Stomach (tissue), 9 donors: ENCODE results near the gene ZNF57. TPM values are rescaled to one million over a fixed set of nuclear protein-coding genes. Genes with fewer than 3 reads are reported as not detected.
"Not testable (repeated sequence)": the region's sequence is repeated elsewhere in the genome, so short reads cannot be mapped to it uniquely, and the experiment has no call there.

Source experiments
- DNase-seq, 2 donors: peaks; one replicate each; pipeline versions ENCODE4 v3.0.0 to v3.0.0-alpha.2; 2013 to 2019
- H3K27ac ChIP-seq, 5 donors: fragments of 200-600 bp in 4 of 5; sonication (generic) in 4 of 5; one replicate each; pipeline ENCODE4 v1.5.1; 2013 to 2019; ENCODE audit warnings: mild to moderate bottlenecking in 1 of 5, moderate library complexity in 1 of 5
- H3K27me3 ChIP-seq, 3 donors: fragments of 200-600 bp; sonication (generic); one replicate each; pipeline ENCODE4 v1.5.1; 2017 to 2019; ENCODE audit warnings: mixed run types in 1 of 3
- H3K36me3 ChIP-seq, 4 donors: fragments of 200-600 bp; sonication (generic); 1 replicate in 3 of 4; 2 replicates in 1 of 4; pipeline ENCODE4 v1.5.1; 2016 to 2019
- H3K4me1 ChIP-seq, 4 donors: fragments of 200-600 bp; sonication (generic); one replicate each; pipeline ENCODE4 v1.5.1; 2016 to 2019
- H3K4me3 ChIP-seq, 4 donors: fragments of 200-600 bp; sonication (generic) in 3 of 4; one replicate each; pipeline ENCODE4 v1.5.1; 2016 to 2019; ENCODE audit warnings: mild to moderate bottlenecking in 1 of 4
- H3K9me3 ChIP-seq, 4 donors: fragments of 200-600 bp; sonication (generic); one replicate each; pipeline ENCODE4 v1.5.1; 2016 to 2019
- EP300 ChIP-seq: sonication (generic); formaldehyde crosslinking; IDR thresholded peaks from one replicate; pipeline ENCODE4 v1.6.1; 2017; ENCODE audit warnings: antibody characterized with exemption
- POLR2A ChIP-seq, 4 donors: fragments of 450-650 bp; IDR thresholded peaks; one replicate each; pipeline ENCODE4 v1.6.1; 2016; ENCODE audit warnings: antibody characterized with exemption in 4 of 4, control low read depth in 2 of 4, mild to moderate bottlenecking in 1 of 4, moderate library complexity in 1 of 4
- POLR2AphosphoS5 ChIP-seq, 3 donors: sonication (generic); formaldehyde crosslinking; IDR thresholded peaks; one replicate each; pipeline ENCODE4 v1.6.1; 2016; ENCODE audit warnings: antibody characterized with exemption in 3 of 3
- WGBS, 5 donors: extraction: QIAGEN DNeasy Blood & Tissue Kit in 3 of 5; methylation state at CpG; one replicate each; pipeline versions ENCODE4 v1.1.5 to v1.1.7; 2013 to 2018; 5-methylcytosine and 5-hydroxymethylcytosine counted together
- intact Hi-C: fragments of 100-400 bp; cut with DNase I; formaldehyde crosslinking; loops from one replicate; pipeline ENCODE4 v1.15.1; 2023; ENCODE audit warnings: low total_unique reads
- polyA plus RNA-seq, 3 donors: library from polyadenylated mRNA; stranded (reverse); fragments of 200-250 nt; gene quantifications; one replicate each; pipeline ENCODE4 v1.2.3, GENCODE V29; 2013
- total RNA-seq, 5 donors: library from RNA; depleted of rRNA; stranded (reverse); fragments of >200 nt; gene quantifications; one replicate each; pipeline versions ENCODE4 v1.1.0 to v1.2.3, GENCODE V29; 2014 to 2016
- TF ChIP-seq, protein P1 (sequence below), 7 experiments: fragments of 450-650 bp in 4 of 7; fragments of 200-600 bp in 3 of 7; sonication (generic) in 3 of 7; IDR thresholded peaks; one replicate each; pipeline ENCODE4 v1.5.1; 2016 to 2019; ENCODE audit warnings: antibody characterized with exemption in 7 of 7, control low read depth in 2 of 7, mild to moderate bottlenecking in 1 of 7
- donor health status: healthy with polysubstance abuse.
- donor health status: Bipolar disorder and iron deficiency.
- donor health status: healthy.

The ZNF57 gene
- total and polyA plus RNA-seq, 8 donors: 0.89 to 42.0 (median 13.4) TPM

- 73 to 81% (median 76%) methylated on average over 8 of the region's 8 CpGs for WGBS, 5 donors
- Histone ChIP-seq H3K36me3 (no peaks in the 10 kb centered on the region), H3K27me3 (no peaks in the 10 kb centered on the region), H3K4me3 (peak overlapping the region in 1 of 4 donors; percentile 28), H3K27ac (no peak overlapping the region), H3K9me3 (peaks cover 0 to 5% (median under 1%) of the 10 kb centered on the region in 4 donors), H3K4me1 (no peaks in the 10 kb centered on the region)
- intact Hi-C loops: no loop called here
- TF ChIP-seq POLR2AphosphoS5 (IDR thresholded peaks at IDR 0.05): no peak
- TF ChIP-seq, protein P1, sequence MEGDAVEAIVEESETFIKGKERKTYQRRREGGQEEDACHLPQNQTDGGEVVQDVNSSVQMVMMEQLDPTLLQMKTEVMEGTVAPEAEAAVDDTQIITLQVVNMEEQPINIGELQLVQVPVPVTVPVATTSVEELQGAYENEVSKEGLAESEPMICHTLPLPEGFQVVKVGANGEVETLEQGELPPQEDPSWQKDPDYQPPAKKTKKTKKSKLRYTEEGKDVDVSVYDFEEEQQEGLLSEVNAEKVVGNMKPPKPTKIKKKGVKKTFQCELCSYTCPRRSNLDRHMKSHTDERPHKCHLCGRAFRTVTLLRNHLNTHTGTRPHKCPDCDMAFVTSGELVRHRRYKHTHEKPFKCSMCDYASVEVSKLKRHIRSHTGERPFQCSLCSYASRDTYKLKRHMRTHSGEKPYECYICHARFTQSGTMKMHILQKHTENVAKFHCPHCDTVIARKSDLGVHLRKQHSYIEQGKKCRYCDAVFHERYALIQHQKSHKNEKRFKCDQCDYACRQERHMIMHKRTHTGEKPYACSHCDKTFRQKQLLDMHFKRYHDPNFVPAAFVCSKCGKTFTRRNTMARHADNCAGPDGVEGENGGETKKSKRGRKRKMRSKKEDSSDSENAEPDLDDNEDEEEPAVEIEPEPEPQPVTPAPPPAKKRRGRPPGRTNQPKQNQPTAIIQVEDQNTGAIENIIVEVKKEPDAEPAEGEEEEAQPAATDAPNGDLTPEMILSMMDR (IDR thresholded peaks at IDR 0.05): no peak
- no peak for TF ChIP-seq POLR2A (IDR thresholded peaks at IDR 0.05)
- TF ChIP-seq EP300: no peak
- no peak for DNase-seq
Observed at GRCh38 chr19:2866495-2867024, 34.2 kb upstream of the ZNF57 start.

- H3K9me3 ChIP-seq: peaks cover 0 to 5% (median 0%) of the 10 kb centered on the region in 4 donors
- no peaks in the 10 kb centered on the region for H3K4me1 ChIP-seq
- TF ChIP-seq, protein P1 (IDR thresholded peaks at IDR 0.05): no peak
- no peak for TF ChIP-seq EP300
- no peak for TF ChIP-seq POLR2AphosphoS5 (IDR thresholded peaks at IDR 0.05)
- no peak for TF ChIP-seq POLR2A (IDR thresholded peaks at IDR 0.05)
- intact Hi-C loops: no loop called here
- H3K27me3 ChIP-seq: no peaks in the 10 kb centered on the region
- H3K27ac ChIP-seq: no peak within 1 kb of the TSS
- H3K4me3 ChIP-seq: peak within 1 kb of the TSS; percentile 22 to 34 (median 30)
- H3K36me3 ChIP-seq: no peaks in the 10 kb centered on the region
- peak in 1 of 2 donors; percentile 25 for DNase-seq
- WGBS, 5 donors: 62 to 74% (median 67%) methylated on average over 29 to 36 of the region's 36 CpGs
Observed at GRCh38 chr19:2867025-2867991, 33.4 kb upstream of the ZNF57 start, which contains the start of gene ZNF556. TSS of gene ZNF556 (plus strand) at chr19:2867335. CDS start at chr19:2867422, 87 bp downstream.

DNA sequence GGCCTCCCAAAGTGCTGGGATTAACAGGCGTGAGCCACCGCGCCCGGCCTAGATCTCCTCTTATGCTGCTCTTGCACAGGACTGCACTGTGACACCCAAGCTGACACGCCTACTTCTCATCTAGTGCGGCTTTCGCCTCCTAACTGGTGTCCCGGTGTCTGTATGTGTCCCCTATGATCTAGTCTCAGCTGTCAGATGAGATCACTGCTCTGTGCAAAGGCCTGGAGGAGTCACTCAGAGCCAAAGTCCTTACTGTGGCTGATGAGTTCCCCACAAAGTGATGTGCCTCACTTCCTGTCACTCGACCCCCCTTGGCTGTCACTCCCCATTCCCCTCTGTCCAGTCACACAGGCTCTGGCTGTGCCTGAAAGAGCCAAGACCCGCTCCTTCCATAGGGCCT lies 31.1 kb upstream of the ZNF57 start:
- Histone ChIP-seq H3K27me3 (no peaks in the 10 kb centered on the region), H3K4me1 (no peaks in the 10 kb centered on the region), H3K36me3 (no peaks in the 10 kb centered on the region), H3K27ac (no peak overlapping the region), H3K4me3 (no peak overlapping the region), H3K9me3 (peaks cover 0 to 5% (median 0%) of the 10 kb centered on the region in 4 donors)
- 80 to 87% (median 85%) methylated on average over 10 of the region's 10 CpGs for WGBS, 5 donors
- intact Hi-C loops: no loop called here
- DNase-seq: no peak
- no peak for TF ChIP-seq EP300
- TF ChIP-seq POLR2AphosphoS5 (IDR thresholded peaks at IDR 0.05): no peak

DNA sequence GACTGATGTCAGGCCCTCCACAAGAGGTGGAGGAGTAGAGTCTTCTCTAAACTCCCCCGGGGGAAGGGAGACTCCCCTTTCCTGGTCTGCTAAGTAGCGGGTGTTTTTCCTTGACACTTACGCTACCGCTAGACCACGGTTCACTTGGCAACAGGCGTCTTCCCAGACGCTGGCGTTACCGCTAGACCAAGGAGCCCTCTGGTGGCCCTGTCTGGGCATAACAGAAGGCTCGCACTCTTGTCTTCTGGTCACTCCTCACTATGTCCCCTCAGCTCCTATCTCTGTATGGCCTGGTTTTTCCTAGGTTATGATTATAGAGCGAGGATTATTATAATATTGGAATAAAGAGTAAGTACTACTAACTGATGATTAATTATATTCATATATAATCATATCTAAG lies 28.6 kb upstream of the ZNF57 start:
- H3K4me3 ChIP-seq, intact Hi-C loops, H3K27ac ChIP-seq, DNase-seq, H3K27me3 ChIP-seq, H3K36me3 ChIP-seq, H3K4me1 ChIP-seq: not testable (repeated sequence)
- TF ChIP-seq, protein P1 (IDR thresholded peaks at IDR 0.05): peak in 3 of 7 experiments; percentile 21 to 37 (median 37)
- WGBS, 5 donors: 18 to 25% (median 19%) methylated on average over 2 to 11 of the region's 11 CpGs
- H3K9me3 ChIP-seq: peaks cover 5 to 19% (median 14%) of the 10 kb centered on the region in 4 donors
